K562 (cell line): ENCODE measurements around the gene TRABD. TPM values are rescaled to one million over a fixed set of nuclear protein-coding genes. Genes with fewer than 3 reads are reported as not detected.

Experiments used
- ATAC-seq: fragments of 200-7000 bp; cut with Tn5 transposase; 3 replicates; pipeline ENCODE4 v1.9.1; 2020; ENCODE audit warnings: moderate library complexity
- BruUV-seq: library from RNA; stranded (reverse); fragments of 400-500 nt; replicated peaks from 2 replicates; lab custom pipeline; 2021; lab: Mats Ljungman, UMichigan
- CTCF ChIA-PET: fragments of 300-600 bp; formaldehyde crosslinking; extraction: SDS; loops from one replicate; lab custom pipeline; 2021; ENCODE audit warnings: low intra/inter-chr PET ratio; lab: Yijun Ruan, JAX
- POLR2A ChIA-PET: fragments of 300-600, 350-650 bp; sonication (Branson Sonifier 250); formaldehyde crosslinking; extraction: SDS; loops from one replicate; lab custom pipeline; 2021; ENCODE audit warnings: antibody characterized with exemption, inconsistent platforms; lab: Yijun Ruan, JAX
- DNase-seq, 4 experiments: peaks; one replicate each; pipeline versions ENCODE4 v3.0.0 to v3.0.0-alpha.2; 2011 to 2018; ENCODE audit warnings: low spot score in 3 of 4, mixed read lengths in 3 of 4; ENCODE audit errors: extremely low read depth in 1 of 4
- FAIRE-seq: peaks from 2 replicates; lab custom pipeline; 2011; peaks lifted over from hg19 to GRCh38; lab: Jason Lieb, UNC
- H2AFZ ChIP-seq: 2 replicates; pipeline ENCODE4 v1.6.0; 2011; ENCODE audit warnings: low read depth, low read length, control low read depth, inconsistent platforms
- H3K27ac ChIP-seq: fragments of 200-600 bp; 3 replicates; pipeline ENCODE4 v1.8.0; 2011; ENCODE audit warnings: low read depth, mild to moderate bottlenecking, control low read depth, inconsistent platforms, low read length, moderate library complexity, mixed read lengths; ENCODE audit errors: extremely low read depth
- H3K27me3 ChIP-seq, 2 experiments: fragments of 300-600 bp in 1 of 2; 2 replicates in 1 of 2; 3 replicates in 1 of 2; pipeline versions ENCODE4 v1.6.0 to v1.8.0; 2011; ENCODE audit warnings: inconsistent platforms in 2 of 2, low read length in 2 of 2, mild to moderate bottlenecking in 1 of 2, mixed read lengths in 1 of 2, moderate library complexity in 1 of 2; ENCODE audit not compliant: control insufficient read depth in 2 of 2, insufficient read depth in 2 of 2
- H3K36me3 ChIP-seq: fragments of 300-600 bp; 3 replicates; pipeline ENCODE4 v1.8.0; 2011; ENCODE audit warnings: mild to moderate bottlenecking, low read length, inconsistent platforms; ENCODE audit not compliant: control insufficient read depth, insufficient read depth
- H3K4me1 ChIP-seq, 2 experiments: fragments of 200-600 bp in 1 of 2; replicated peaks in 1 of 2; 2 replicates in 1 of 2; 3 replicates in 1 of 2; pipeline versions ENCODE4 v1.5.1 to v1.8.0; 2011; ENCODE audit warnings: inconsistent platforms in 2 of 2, low read length in 2 of 2, mild to moderate bottlenecking in 1 of 2, mixed read lengths in 1 of 2, moderate library complexity in 1 of 2; ENCODE audit not compliant: control insufficient read depth in 2 of 2, insufficient read depth in 2 of 2
- H3K4me2 ChIP-seq: 2 replicates; pipeline ENCODE4 v1.6.1; 2011; ENCODE audit warnings: low read length, control low read depth, inconsistent platforms, mixed read lengths; ENCODE audit not compliant: insufficient read depth
- H3K4me3 ChIP-seq: fragments of 200-600 bp; sonication (generic), shearing (Covaris generic); 2 replicates; pipeline ENCODE4 v1.5.1; 2016; ENCODE audit warnings: control low read depth, inconsistent platforms
- H3K79me2 ChIP-seq: fragments of 200-600 bp; 3 replicates; pipeline ENCODE4 v1.8.0; 2011; ENCODE audit warnings: low read length, inconsistent platforms; ENCODE audit not compliant: control insufficient read depth, insufficient read depth
- H3K9ac ChIP-seq, 2 experiments: 2 replicates each; pipeline versions ENCODE4 v1.6.0 to v1.6.1; 2011; ENCODE audit warnings: low read depth in 2 of 2, low read length in 2 of 2, control low read depth in 1 of 2, inconsistent platforms in 1 of 2, mild to moderate bottlenecking in 1 of 2, mixed read lengths in 1 of 2; ENCODE audit not compliant: insufficient read depth in 1 of 2
- H3K9me1 ChIP-seq: one replicate; pipeline ENCODE4 v1.6.0; 2011; ENCODE audit warnings: inconsistent platforms, mild to moderate bottlenecking, low read length, moderate library complexity; ENCODE audit not compliant: control insufficient read depth, insufficient read depth
- H3K9me3 ChIP-seq: replicated peaks from 2 replicates; pipeline ENCODE4 v1.5.1; 2011; ENCODE audit warnings: low read depth, low read length, inconsistent platforms; ENCODE audit not compliant: control insufficient read depth, insufficient read depth
- H4K20me1 ChIP-seq: replicated peaks from 2 replicates; pipeline ENCODE4 v1.6.1; 2011; ENCODE audit warnings: low read length, inconsistent platforms, mixed read lengths; ENCODE audit not compliant: control insufficient read depth, insufficient read depth
- POLR2G ChIP-seq: fragments of 200-400 bp; formaldehyde crosslinking; IDR thresholded peaks from 2 replicates; pipeline ENCODE4 v1.6.1; 2017; ENCODE audit warnings: low read depth, mild to moderate bottlenecking, antibody characterized with exemption, low read length, moderate library complexity
- RCOR1 ChIP-seq, 2 experiments: IDR thresholded peaks; 2 replicates each; pipeline ENCODE4 v1.6.1; 2012; ENCODE audit warnings: low read depth in 2 of 2, low read length in 2 of 2, borderline replicate concordance in 1 of 2, improper control_type of control experiment in 1 of 2
- ZSCAN29 ChIP-seq: fragments of 450-650 bp; IDR thresholded peaks from 2 replicates; pipeline ENCODE4 v1.6.1; 2017
- WGBS: fragments of 100-300 bp; shearing (Covaris generic); methylation state at CpG from one replicate; pipeline ENCODE4 v1.1.6; 2016; ENCODE audit warnings: low coverage, mixed read lengths; ENCODE audit not compliant: insufficient coverage; ENCODE audit errors: missing lambda C conversion rate; 5-methylcytosine and 5-hydroxymethylcytosine counted together
- in situ Hi-C: fragments of 300-500 bp; cut with MboI; formaldehyde crosslinking; loops from 4 replicates; pipeline ENCODE4 v1.15.0; 2018; ENCODE audit warnings: inconsistent platforms, mixed read lengths
- intact Hi-C: fragments of 100-400 bp; cut with micrococcal nuclease; formaldehyde crosslinking; loops from 2 replicates; pipeline ENCODE4 v1.14.2; 2022
- polyA plus RNA-seq, 8 experiments: library from polyadenylated mRNA; depleted of rRNA in 4 of 8; stranded (reverse) in 5 of 8; unstranded in 3 of 8; fragments of >200 nt; fragmentation: Nextera tagmentation in 2 of 8; fragmentation: Illumina TruSeq in 1 of 8; extraction: Ambion mirVana in 2 of 8; extraction: Trizol in 1 of 8; gene quantifications; 2 replicates each; pipeline versions ENCODE4 v1.2.1 to v1.2.3, GENCODE V29; 2011 to 2014; ENCODE audit warnings: inconsistent platforms in 1 of 8, missing spikeins in 1 of 8
- total RNA-seq, 7 experiments: library from RNA; depleted of rRNA in 6 of 7; stranded (reverse); fragments of >200 nt in 6 of 7; fragmentation: Illumina TruSeq in 2 of 7; extraction: Trizol in 2 of 7; gene quantifications; 2 replicates each; pipeline versions ENCODE4 v1.2.1 to v1.2.3, GENCODE V29; 2011 to 2021; ENCODE audit warnings: low replicate concordance in 1 of 7

TRABD gene
- total and polyA plus RNA-seq, 9 of the 15 experiments (the other 6 are each of a cell fraction or from before 2014, with no cell fraction given) = 0.08 to 62.9 (median 14.0) TPM

DNA sequence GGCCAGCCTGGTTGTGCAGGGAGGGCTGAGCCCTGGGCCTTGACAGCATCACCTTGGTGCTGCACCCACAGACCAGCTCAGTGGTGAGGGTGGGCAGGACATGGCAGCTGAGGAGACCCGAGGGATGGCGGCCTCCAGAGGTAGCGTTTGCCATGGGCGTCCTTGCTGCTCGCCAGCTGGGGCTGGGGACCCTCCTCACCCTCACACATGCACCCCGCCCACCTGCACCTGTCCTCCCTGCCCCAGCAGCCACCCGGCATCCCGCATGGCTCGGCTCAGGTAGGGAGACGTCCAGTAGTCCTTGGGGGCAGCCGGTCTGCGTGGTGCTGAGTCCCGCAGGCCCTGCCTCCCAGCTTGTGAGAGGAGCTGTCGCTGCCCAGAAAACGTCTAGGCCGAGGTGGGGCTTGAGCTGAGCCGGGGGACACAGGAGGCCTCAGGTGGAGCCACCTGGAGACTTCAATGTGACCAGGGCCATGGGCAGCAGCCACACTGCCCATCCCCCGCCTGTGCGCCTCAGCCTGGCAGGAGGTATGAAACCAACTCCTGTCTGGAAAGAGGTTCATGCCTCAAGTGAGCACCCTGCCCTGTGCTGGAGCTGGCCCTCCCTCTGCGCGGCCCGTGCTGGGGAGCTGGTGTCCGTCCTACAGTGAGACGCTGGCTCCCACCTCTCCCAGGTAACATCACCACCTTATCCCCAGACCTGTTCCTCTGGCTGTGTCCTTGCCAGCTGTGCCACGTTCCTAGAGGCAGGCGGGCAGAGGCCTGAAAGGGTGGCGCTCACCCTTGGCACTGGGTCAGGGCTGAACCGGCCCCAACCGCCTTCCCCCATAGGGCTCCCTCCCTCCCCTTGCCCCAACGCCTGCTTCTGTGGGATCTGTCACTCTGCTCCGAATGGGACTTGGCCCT, 3.3 kb upstream of the TRABD start:
- H3K9me1 ChIP-seq = no peaks in the 10 kb centered on the region
- H3K79me2 ChIP-seq = peaks cover 15% of the 10 kb centered on the region
- H3K9me3 ChIP-seq = no peaks in the 10 kb centered on the region
- no TSS peak for BruUV-seq
- H3K4me2 ChIP-seq = no peak overlapping the region
- H3K27ac ChIP-seq = no peak overlapping the region
- WGBS = 77% methylated on average over 12 of the region's 31 CpGs
- H3K9ac ChIP-seq = peak overlapping the region in 1 of 2 experiments; percentile 17; a peak in 1 of 4 replicates
- H3K4me3 ChIP-seq = no peak overlapping the region
- ATAC-seq (no peak), FAIRE-seq (no peak), DNase-seq (no peak)
- ChIA-PET POLR2A (no interaction called here), CTCF (no interaction called here)
- intact Hi-C loops = no loop called here
- H2AFZ ChIP-seq = no peak overlapping the region
- no peaks in the 10 kb centered on the region; the same call in 1 of the 2 replicates for H4K20me1 ChIP-seq
- H3K4me1 ChIP-seq = peaks cover 7 to 65% of the 10 kb centered on the region in 2 experiments
- no peaks in the 10 kb centered on the region for H3K27me3 ChIP-seq
- TF ChIP-seq POLR2G = peak; percentile 39; the same call in 1 of the 2 replicates
- TF ChIP-seq RCOR1 (IDR thresholded peaks at IDR 0.05; ENCODE audit: borderline replicate concordance in 1 of 2, low read depth in 2 of 2, low read length in 2 of 2) = no peak
- TF ChIP-seq ZSCAN29 = no peak
- H3K36me3 ChIP-seq = no peaks in the 10 kb centered on the region
- in situ Hi-C loops = no loop called here
